Caco-2 (cell line): ENCODE results near the gene ABCB4. TPM values are rescaled to one million over a fixed set of nuclear protein-coding genes. Genes with fewer than 3 reads are reported as not detected.

Source experiments
- BruUV-seq: library from RNA; stranded (reverse); fragments of 400-500 nt; replicated peaks from 2 replicates; lab custom pipeline; 2021; lab: Mats Ljungman, UMichigan
- CTCF ChIA-PET: fragments of 300-600 bp; sonication (Branson Sonifier 250); formaldehyde crosslinking; loops from one replicate; lab custom pipeline; 2022; ENCODE audit warnings: antibody characterized with exemption; lab: Charles Lee
- POLR2A ChIA-PET: fragments of 300-600 bp; sonication (Branson Sonifier 250); formaldehyde crosslinking; loops from one replicate; lab custom pipeline; 2022; ENCODE audit warnings: antibody characterized with exemption; lab: Charles Lee
- DNase-seq, 2 experiments: peaks; one replicate each; pipeline versions ENCODE4 v3.0.0 to v3.0.0-alpha.2; 2020 to 2022
- H3K27me3 ChIP-seq: replicated peaks from 2 replicates; pipeline ENCODE4 v1.6.0; 2011; ENCODE audit warnings: low read length; ENCODE audit not compliant: control insufficient read depth, insufficient read depth
- H3K36me3 ChIP-seq: 2 replicates; pipeline ENCODE4 v1.5.1; 2011; ENCODE audit warnings: low read length; ENCODE audit not compliant: control insufficient read depth, insufficient read depth
- H3K4me1 ChIP-seq: fragments of 250-450 bp; sonication (Bioruptor Pico); 2 replicates; pipeline ENCODE4 v1.5.1; 2020; ENCODE audit warnings: mild to moderate bottlenecking
- H3K4me3 ChIP-seq: 2 replicates; pipeline ENCODE4 v1.5.1; 2011; ENCODE audit warnings: low read depth, mild to moderate bottlenecking, control low read depth, low read length
- H3K9me3 ChIP-seq: fragments of 250-450 bp; sonication (Bioruptor Pico); 2 replicates; pipeline ENCODE4 v1.5.1; 2020; ENCODE audit warnings: mild to moderate bottlenecking, moderate library complexity
- H3K27ac Mint-ChIP-seq: one replicate; pipeline ENCODE4 v1.8.0; 2022; ENCODE audit warnings: mixed read lengths; ENCODE audit not compliant: unreplicated experiment
- H3K27me3 Mint-ChIP-seq: one replicate; pipeline ENCODE4 v1.8.0; 2022; ENCODE audit warnings: mixed read lengths; ENCODE audit not compliant: insufficient read depth, unreplicated experiment
- H3K36me3 Mint-ChIP-seq: one replicate; pipeline ENCODE4 v1.8.0; 2022; ENCODE audit warnings: mild to moderate bottlenecking, mixed read lengths; ENCODE audit not compliant: insufficient read depth, unreplicated experiment
- H3K4me1 Mint-ChIP-seq: one replicate; pipeline ENCODE4 v1.8.0; 2022; ENCODE audit warnings: low read depth, mixed read lengths; ENCODE audit not compliant: unreplicated experiment
- H3K4me3 Mint-ChIP-seq: one replicate; pipeline ENCODE4 v1.8.0; 2022; ENCODE audit warnings: mild to moderate bottlenecking, moderate library complexity, mixed read lengths; ENCODE audit not compliant: unreplicated experiment
- H3K9me3 Mint-ChIP-seq: one replicate; pipeline ENCODE4 v1.8.0; 2022; ENCODE audit warnings: mixed read lengths; ENCODE audit not compliant: unreplicated experiment
- CTCF ChIP-seq, 2 experiments: fragments of 200-600 bp in 1 of 2; IDR thresholded peaks; 1 replicate in 1 of 2; 2 replicates in 1 of 2; pipeline versions ENCODE4 v1.5.1 to v1.8.0; 2011 to 2022; ENCODE audit warnings: antibody characterized with exemption in 1 of 2, control low read depth in 1 of 2, inconsistent platforms in 1 of 2, low read depth in 1 of 2, low read length in 1 of 2, mild to moderate bottlenecking in 1 of 2, moderate library complexity in 1 of 2; ENCODE audit not compliant: insufficient read depth in 1 of 2, severe bottlenecking in 1 of 2, unreplicated experiment in 1 of 2
- intact Hi-C: fragments of 100-400 bp; cut with micrococcal nuclease; formaldehyde crosslinking; loops from one replicate; pipeline ENCODE4 v1.10.0; 2022; ENCODE audit not compliant: unreplicated experiment
- total RNA-seq: library from RNA; stranded (reverse); gene quantifications from 2 replicates; pipeline ENCODE4 v1.2.3, GENCODE V29; 2022

ABCB4 gene
- total RNA-seq, 1 experiment from 2014 or later, result 0.18 TPM

- ChIA-PET POLR2A (no interaction called here), CTCF (no interaction called here)
Measured at GRCh38 chr7:87511510-87511909, 36.0 kb upstream of the ABCB4 start.

GRCh38 chr7:87510411-87510875, 35.0 kb upstream of the ABCB4 start:
- DNase-seq, result no peak

More at GRCh38 chr7:87511510-87511909, 36.0 kb upstream of the ABCB4 start:
- BruUV-seq, result no TSS peak
- no peak for DNase-seq
- H3K27me3 ChIP-seq, result no peaks in the 10 kb centered on the region
- no peaks in the 10 kb centered on the region for H3K4me1 ChIP-seq
- Mint-ChIP-seq H3K4me3 (no peak overlapping the region), H3K36me3 (no peaks in the 10 kb centered on the region), H3K9me3 (no peaks in the 10 kb centered on the region), H3K4me1 (no peaks in the 10 kb centered on the region), H3K27ac (no peak overlapping the region), H3K27me3 (no peaks in the 10 kb centered on the region)
- no peaks in the 10 kb centered on the region for H3K9me3 ChIP-seq
- H3K4me3 ChIP-seq, result no peak overlapping the region
- no peaks in the 10 kb centered on the region for H3K36me3 ChIP-seq
- TF ChIP-seq CTCF (IDR thresholded peaks at IDR 0.05; ENCODE audit: insufficient read depth in 1 of 2, low read depth in 1 of 2, low read length in 1 of 2, severe bottlenecking in 1 of 2, unreplicated experiment in 1 of 2), result no peak
- intact Hi-C loops, result no loop called here

GRCh38 chr7:87507446-87507845, 32.0 kb upstream of the ABCB4 start:
- Histone ChIP-seq H3K27me3 (no peaks in the 10 kb centered on the region), H3K36me3 (no peaks in the 10 kb centered on the region), H3K9me3 (no peaks in the 10 kb centered on the region), H3K4me1 (no peaks in the 10 kb centered on the region), H3K4me3 (no peak overlapping the region)
- POLR2A ChIA-PET, result no interaction called here
- no peaks in the 10 kb centered on the region for H3K4me1 Mint-ChIP-seq
- CTCF ChIA-PET, result no interaction called here
- no peak overlapping the region for H3K27ac Mint-ChIP-seq
- H3K4me3 Mint-ChIP-seq, result no peak overlapping the region
- intact Hi-C loops, result loop anchor here (1.0 to 5.0 kb wide), 5 partner anchors 89 to 379 kb away; partner anchors contain the start of gene ABCB1
- TF ChIP-seq CTCF (IDR thresholded peaks at IDR 0.05; ENCODE audit: insufficient read depth in 1 of 2, low read depth in 1 of 2, low read length in 1 of 2, severe bottlenecking in 1 of 2, unreplicated experiment in 1 of 2), result peak in 1 of 2 experiments; percentile 37
- no peaks in the 10 kb centered on the region for H3K27me3 Mint-ChIP-seq
- peak in 1 of 2 experiments; percentile 9 for DNase-seq
- no peaks in the 10 kb centered on the region for H3K9me3 Mint-ChIP-seq
- BruUV-seq, result no TSS peak
- H3K36me3 Mint-ChIP-seq, result no peaks in the 10 kb centered on the region

More at GRCh38 chr7:87510411-87510875, 35.0 kb upstream of the ABCB4 start:
- ChIA-PET CTCF (no interaction called here), POLR2A (no interaction called here)
- Histone ChIP-seq H3K9me3 (no peaks in the 10 kb centered on the region), H3K4me3 (no peak overlapping the region), H3K27me3 (no peaks in the 10 kb centered on the region), H3K36me3 (no peaks in the 10 kb centered on the region), H3K4me1 (no peaks in the 10 kb centered on the region)
- Mint-ChIP-seq H3K27ac (no peak overlapping the region), H3K9me3 (no peaks in the 10 kb centered on the region), H3K27me3 (no peaks in the 10 kb centered on the region), H3K36me3 (no peaks in the 10 kb centered on the region), H3K4me3 (no peak overlapping the region), H3K4me1 (no peaks in the 10 kb centered on the region)
- intact Hi-C loops, result no loop called here
- BruUV-seq, result no TSS peak
- no peak for TF ChIP-seq CTCF (IDR thresholded peaks at IDR 0.05; ENCODE audit: insufficient read depth in 1 of 2, low read depth in 1 of 2, low read length in 1 of 2, severe bottlenecking in 1 of 2, unreplicated experiment in 1 of 2)
